ENCODE measurements around the gene NKX6-2.
A peak's percentile ranks its signal among the peaks of the same experiment; 100 is the strongest.

NKX6-2 gene

GRCh38 chr10:132776186-132776585, 9.8 kb downstream of the NKX6-2 start:
- no peak for TF ChIP-seq YY1 (IDR thresholded peaks at IDR 0.05; ENCODE audit: low read depth)
- TF ChIP-seq ZBTB7A (IDR thresholded peaks at IDR 0.05; ENCODE audit: low read depth) = 0 out of 2 replicates have a peak, but pooled peaks have one; percentile 33

DNA sequence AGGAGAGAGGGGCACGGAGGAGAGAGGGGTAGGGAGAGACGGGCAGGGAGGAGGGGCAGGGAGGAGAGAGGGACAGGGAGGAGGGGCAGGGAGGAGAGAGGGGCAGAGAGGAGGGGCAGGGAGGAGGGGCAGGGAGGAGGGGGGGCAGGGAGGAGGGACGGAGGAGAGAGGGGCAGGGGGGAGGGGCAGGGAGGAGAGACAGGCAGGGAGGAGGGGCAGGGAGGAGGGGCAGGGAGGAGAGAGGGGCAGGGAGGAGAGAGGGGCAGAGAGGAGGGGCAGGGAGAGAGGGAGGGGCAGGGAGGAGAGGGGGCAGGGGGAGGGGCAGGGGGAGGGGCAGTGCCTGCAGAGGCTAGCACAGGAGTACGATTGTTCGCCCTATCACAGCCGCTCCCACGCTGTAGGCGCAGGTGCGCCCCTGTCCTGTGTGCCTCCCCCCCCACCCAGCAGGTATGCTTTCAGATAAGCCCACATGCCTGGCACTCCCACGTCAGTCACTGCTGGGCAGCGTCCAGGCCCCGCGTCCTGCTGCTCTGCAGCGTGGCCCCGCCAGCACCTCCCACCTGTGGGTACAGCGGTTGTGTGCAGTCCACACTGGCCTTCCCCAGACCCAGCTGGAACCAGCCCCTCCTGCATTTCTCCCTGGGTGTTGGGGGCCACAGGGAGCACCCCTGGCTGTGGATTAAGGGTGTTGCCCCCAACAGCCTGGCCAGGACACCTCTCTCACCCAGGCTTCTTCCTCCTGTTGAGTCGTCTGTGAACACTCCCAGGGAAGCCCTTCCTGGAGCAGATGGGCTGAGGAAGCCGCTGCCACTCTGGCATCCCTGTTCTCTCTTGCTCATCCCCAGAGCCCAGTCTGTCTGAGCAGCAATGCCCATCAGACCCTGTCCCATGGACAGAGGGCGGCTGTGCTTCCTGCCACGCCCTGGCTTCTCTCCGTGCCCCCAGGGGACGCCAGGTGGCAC, 10.8 kb downstream of the NKX6-2 start:
- TF ChIP-seq RAD21 (IDR thresholded peaks at IDR 0.05; ENCODE audit: low read depth) = no peak
- TF ChIP-seq YY1 (IDR thresholded peaks at IDR 0.05; ENCODE audit: low read depth) = no peak
- TF ChIP-seq ZBTB7A (IDR thresholded peaks at IDR 0.05; ENCODE audit: low read depth) = no peak; the same call in 1 of the 2 replicates
- no peak; the same call in none of the 2 replicates for TF ChIP-seq EP300 (IDR thresholded peaks at IDR 0.05; ENCODE audit: borderline replicate concordance)
- TF ChIP-seq TCF12 (IDR thresholded peaks at IDR 0.05; ENCODE audit: low read depth) = peak; percentile 49; the same call in 1 of the 2 replicates
- TF ChIP-seq NFIC (IDR thresholded peaks at IDR 0.05) = no peak
- TF ChIP-seq CEBPB (IDR thresholded peaks at IDR 0.05) = no peak
- TF ChIP-seq, protein P1, sequence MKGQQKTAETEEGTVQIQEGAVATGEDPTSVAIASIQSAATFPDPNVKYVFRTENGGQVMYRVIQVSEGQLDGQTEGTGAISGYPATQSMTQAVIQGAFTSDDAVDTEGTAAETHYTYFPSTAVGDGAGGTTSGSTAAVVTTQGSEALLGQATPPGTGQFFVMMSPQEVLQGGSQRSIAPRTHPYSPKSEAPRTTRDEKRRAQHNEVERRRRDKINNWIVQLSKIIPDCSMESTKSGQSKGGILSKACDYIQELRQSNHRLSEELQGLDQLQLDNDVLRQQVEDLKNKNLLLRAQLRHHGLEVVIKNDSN (IDR thresholded peaks at IDR 0.05) = no peak
- TF ChIP-seq TAF1 (IDR thresholded peaks at IDR 0.05; ENCODE audit: low read depth) = no peak
- peak; percentile 54; the same call in 1 of the 2 replicates for TF ChIP-seq TEAD4 (IDR thresholded peaks at IDR 0.05)
- TF ChIP-seq CREB1 (IDR thresholded peaks at IDR 0.05; ENCODE audit: low read depth) = no peak
- no peak for TF ChIP-seq REST (IDR thresholded peaks at IDR 0.05; ENCODE audit: low read depth)
- TF ChIP-seq, protein P2, sequence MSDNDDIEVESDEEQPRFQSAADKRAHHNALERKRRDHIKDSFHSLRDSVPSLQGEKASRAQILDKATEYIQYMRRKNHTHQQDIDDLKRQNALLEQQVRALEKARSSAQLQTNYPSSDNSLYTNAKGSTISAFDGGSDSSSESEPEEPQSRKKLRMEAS (IDR thresholded peaks at IDR 0.05) = peak; percentile 82
- peak; percentile 56; the same call in 1 of the 2 replicates for TF ChIP-seq EGR1 (IDR thresholded peaks at IDR 0.05)

DNA sequence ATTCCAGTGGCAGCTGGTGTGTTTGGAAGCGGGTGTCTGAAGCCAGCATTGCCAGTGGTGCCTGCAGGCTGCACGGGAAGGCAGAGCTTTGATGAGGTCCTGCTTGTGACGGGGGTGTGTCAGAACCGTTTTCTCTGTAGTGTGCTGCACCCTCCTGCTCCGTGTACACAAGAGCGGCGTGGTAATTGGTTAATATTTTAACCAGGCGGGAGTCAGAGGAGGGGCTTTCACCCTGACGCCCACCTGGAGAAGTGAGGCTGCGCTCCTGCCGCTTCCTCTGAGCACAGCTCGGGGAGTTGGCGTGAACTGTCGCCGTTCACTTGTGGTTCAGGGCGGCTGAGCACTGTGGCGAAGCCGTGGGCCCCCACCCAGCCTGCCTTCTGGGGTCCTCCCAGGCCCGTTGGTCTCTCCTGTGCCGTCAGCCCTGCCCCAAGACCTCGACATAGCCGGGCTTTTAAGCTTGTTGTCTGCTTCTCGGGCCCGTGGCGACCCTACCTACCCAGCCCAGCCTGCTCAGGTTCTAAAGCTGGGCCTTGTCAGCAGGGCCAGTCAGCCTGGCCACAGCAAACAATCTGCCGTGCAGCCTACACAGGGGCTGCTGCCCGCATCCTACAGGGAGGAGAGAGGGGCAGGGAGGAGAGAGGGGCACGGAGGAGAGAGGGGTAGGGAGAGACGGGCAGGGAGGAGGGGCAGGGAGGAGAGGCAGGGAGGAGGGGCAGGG, 11.6 kb downstream of the NKX6-2 start:
- TF ChIP-seq NFIC (IDR thresholded peaks at IDR 0.05) (no peak), ZBTB7A (IDR thresholded peaks at IDR 0.05; ENCODE audit: low read depth) (0 out of 2 replicates have a peak, but pooled peaks have one; percentile 10), TCF12 (IDR thresholded peaks at IDR 0.05; ENCODE audit: low read depth) (no peak)

GRCh38 chr10:132770061-132771021, 15.6 kb downstream of the NKX6-2 start:
- TF ChIP-seq, protein P2 (IDR thresholded peaks at IDR 0.05) = no peak
- TF ChIP-seq ZBTB7A (IDR thresholded peaks at IDR 0.05; ENCODE audit: low read depth) (no peak), CREB1 (IDR thresholded peaks at IDR 0.05; ENCODE audit: low read depth) (no peak), EGR1 (IDR thresholded peaks at IDR 0.05) (no peak), RAD21 (IDR thresholded peaks at IDR 0.05; ENCODE audit: low read depth) (no peak), FOXM1 (IDR thresholded peaks at IDR 0.05; ENCODE audit: borderline replicate concordance, low read depth) (no peak), TAF1 (IDR thresholded peaks at IDR 0.05; ENCODE audit: low read depth) (no peak), EP300 (IDR thresholded peaks at IDR 0.05; ENCODE audit: borderline replicate concordance) (no peak), NFIC (IDR thresholded peaks at IDR 0.05) (no peak), YY1 (IDR thresholded peaks at IDR 0.05; ENCODE audit: low read depth) (no peak), TCF12 (IDR thresholded peaks at IDR 0.05; ENCODE audit: low read depth) (no peak), REST (IDR thresholded peaks at IDR 0.05; ENCODE audit: low read depth) (no peak), CEBPB (IDR thresholded peaks at IDR 0.05) (no peak), TEAD4 (IDR thresholded peaks at IDR 0.05) (no peak)
- TF ChIP-seq, protein P1 (IDR thresholded peaks at IDR 0.05) = no peak

Measured in Ishikawa (cell line).